BJ (cell line): Measurements from ENCODE around the gene PKN1. TPM values are rescaled to one million over a fixed set of nuclear protein-coding genes. Genes with fewer than 3 reads are reported as not detected.
A peak's percentile ranks its signal among the peaks of the same experiment; 100 is the strongest.

Experiments
- CTCF ChIA-PET: fragments of 350-600 bp; formaldehyde crosslinking; extraction: SDS; loops from one replicate; lab custom pipeline; 2021; ENCODE audit warnings: antibody characterized with exemption, inconsistent platforms; lab: Yijun Ruan, JAX
- POLR2A ChIA-PET: fragments of 300-600 bp; sonication (Branson Sonifier 250); formaldehyde crosslinking; extraction: SDS; loops from one replicate; lab custom pipeline; 2021; ENCODE audit warnings: antibody characterized with exemption; lab: Charles Lee
- DNase-seq: peaks from one replicate; pipeline ENCODE4 v3.0.0-alpha.2; 2011; ENCODE audit warnings: low read depth
- H3K27me3 ChIP-seq: 2 replicates; pipeline ENCODE4 v1.6.0; 2011; ENCODE audit warnings: low read length; ENCODE audit not compliant: control insufficient read depth, insufficient read depth
- H3K36me3 ChIP-seq: 2 replicates; pipeline ENCODE4 v1.5.1; 2011; ENCODE audit warnings: low read length; ENCODE audit not compliant: control insufficient read depth, insufficient read depth
- H3K4me3 ChIP-seq: 2 replicates; pipeline ENCODE4 v1.5.1; 2011; ENCODE audit warnings: low read depth, mild to moderate bottlenecking, control low read depth, low read length
- polyA plus RNA-seq: library from polyadenylated mRNA; depleted of rRNA; stranded (reverse); fragments of >200 nt; gene quantifications from 2 replicates; pipeline ENCODE4 v1.2.3, GENCODE V29; 2011; rRNA removed
- small RNA-seq: library from RNA; depleted of rRNA; stranded (forward); fragments of <200 nt; gene quantifications from one replicate; pipeline ENCODE3, GENCODE V24; 2012; ENCODE audit warnings: low replicate concordance, low read depth; ENCODE audit not compliant: insufficient read length
- TF ChIP-seq, protein P1 (sequence below): IDR thresholded peaks from 2 replicates; pipeline ENCODE4 v1.5.1; 2011; ENCODE audit warnings: low read depth, mild to moderate bottlenecking, control low read depth, inconsistent platforms, low read length, moderate library complexity; ENCODE audit not compliant: insufficient read depth

The PKN1 gene
- polyA plus RNA-seq, 1 experiment = 117 TPM

DNA sequence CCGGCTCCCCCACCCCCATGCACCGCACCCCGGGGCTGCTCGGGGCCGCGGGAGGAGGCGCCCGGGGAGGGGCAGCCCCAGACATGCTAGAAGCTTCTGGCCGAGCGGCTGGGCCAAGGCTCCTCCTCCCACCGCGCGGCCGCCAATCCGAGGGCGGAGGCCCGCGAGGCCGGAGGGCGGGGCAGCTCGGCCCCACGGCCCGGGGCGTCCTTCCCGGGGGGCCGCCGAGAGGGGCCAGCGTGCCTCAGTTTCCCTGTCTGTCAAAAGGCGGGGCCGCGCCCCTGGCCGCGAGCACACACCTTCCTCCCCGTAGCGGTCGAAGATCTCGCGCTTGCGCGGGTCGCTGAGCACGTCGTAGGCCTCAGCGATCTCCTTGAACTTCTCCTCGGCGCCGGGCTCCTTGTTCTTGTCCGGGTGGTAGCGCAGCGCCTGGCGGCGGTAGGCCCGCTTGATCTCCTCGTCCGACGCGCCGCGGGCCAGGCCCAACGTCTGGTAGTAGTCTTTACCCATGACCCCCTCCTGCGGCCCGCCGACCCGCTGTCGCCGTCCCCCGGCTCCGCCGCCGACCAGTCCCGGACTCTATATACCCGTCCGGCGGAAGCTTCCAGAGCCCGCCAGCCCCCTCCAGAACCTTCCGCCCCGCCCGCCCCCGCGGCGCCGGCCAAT lies 84.9 kb downstream of the PKN1 start, which contains the start of gene DNAJB1:
Gene DNAJB1 (minus strand): TSS at position 558 of the 666 bp plus-strand sequence. CDS start 48 bp downstream, at position 510.
- Histone ChIP-seq H3K4me3 (peak within 1 kb of the TSS; percentile 90), H3K27me3 (no peaks in the 10 kb centered on the region), H3K36me3 (peaks cover 13% of the 10 kb centered on the region)
- ChIA-PET CTCF (interaction anchor here (1.1 to 3.6 kb wide), 5 partner anchors 12 to 45 kb away, joined by 3 to 23 read pairs (median 3); no protein-coding TSS in a partner anchor), POLR2A (interaction anchor here (0.5 to 1.5 kb wide), 5 partner anchors 11 to 1601 kb away, joined by 3 to 6 read pairs (median 5); partner anchors contain the start of gene GIPC1)
- no peak for DNase-seq
- TF ChIP-seq, protein P1, sequence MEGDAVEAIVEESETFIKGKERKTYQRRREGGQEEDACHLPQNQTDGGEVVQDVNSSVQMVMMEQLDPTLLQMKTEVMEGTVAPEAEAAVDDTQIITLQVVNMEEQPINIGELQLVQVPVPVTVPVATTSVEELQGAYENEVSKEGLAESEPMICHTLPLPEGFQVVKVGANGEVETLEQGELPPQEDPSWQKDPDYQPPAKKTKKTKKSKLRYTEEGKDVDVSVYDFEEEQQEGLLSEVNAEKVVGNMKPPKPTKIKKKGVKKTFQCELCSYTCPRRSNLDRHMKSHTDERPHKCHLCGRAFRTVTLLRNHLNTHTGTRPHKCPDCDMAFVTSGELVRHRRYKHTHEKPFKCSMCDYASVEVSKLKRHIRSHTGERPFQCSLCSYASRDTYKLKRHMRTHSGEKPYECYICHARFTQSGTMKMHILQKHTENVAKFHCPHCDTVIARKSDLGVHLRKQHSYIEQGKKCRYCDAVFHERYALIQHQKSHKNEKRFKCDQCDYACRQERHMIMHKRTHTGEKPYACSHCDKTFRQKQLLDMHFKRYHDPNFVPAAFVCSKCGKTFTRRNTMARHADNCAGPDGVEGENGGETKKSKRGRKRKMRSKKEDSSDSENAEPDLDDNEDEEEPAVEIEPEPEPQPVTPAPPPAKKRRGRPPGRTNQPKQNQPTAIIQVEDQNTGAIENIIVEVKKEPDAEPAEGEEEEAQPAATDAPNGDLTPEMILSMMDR = no peak

DNA sequence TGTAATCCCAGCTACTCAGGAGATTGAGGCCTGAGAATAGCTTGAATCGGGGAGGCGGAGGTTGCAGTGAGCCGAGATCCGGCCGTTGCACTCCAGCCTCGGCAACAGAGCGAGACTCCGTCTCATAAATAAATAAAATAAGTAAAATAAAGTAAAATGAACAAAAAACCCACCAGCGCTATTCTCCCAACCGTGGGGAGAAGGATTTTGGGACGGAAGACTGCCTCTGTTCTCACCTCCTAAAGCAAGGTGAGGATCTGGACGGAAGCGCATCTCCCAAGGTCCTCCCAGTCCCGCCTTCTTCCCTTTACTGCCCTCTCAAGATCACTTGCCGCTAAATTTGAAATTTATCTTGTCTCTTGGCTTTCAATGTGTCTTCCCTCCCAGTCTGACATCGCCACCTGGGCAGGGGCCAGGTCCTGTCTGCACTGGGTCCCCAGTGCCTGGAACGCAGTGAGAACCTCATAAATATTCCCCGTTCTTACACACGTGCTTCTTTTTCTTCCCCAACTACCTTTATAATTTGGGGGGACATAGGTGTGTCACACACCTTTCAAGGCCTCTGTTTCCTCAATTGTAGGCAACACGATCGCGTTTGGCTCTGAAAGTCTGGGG lies 86.2 kb downstream of the PKN1 start:
- no peak overlapping the region for H3K4me3 ChIP-seq
- no peak for DNase-seq
- H3K36me3 ChIP-seq = peaks cover 11% of the 10 kb centered on the region
- CTCF ChIA-PET = interaction anchor here (1.6 to 3.6 kb wide), 2 partner anchors 14 to 38 kb away, joined by 3 to 23 read pairs; no protein-coding TSS in a partner anchor
- POLR2A ChIA-PET = no interaction called here
- TF ChIP-seq, protein P1 = no peak
- H3K27me3 ChIP-seq = no peaks in the 10 kb centered on the region

DNA sequence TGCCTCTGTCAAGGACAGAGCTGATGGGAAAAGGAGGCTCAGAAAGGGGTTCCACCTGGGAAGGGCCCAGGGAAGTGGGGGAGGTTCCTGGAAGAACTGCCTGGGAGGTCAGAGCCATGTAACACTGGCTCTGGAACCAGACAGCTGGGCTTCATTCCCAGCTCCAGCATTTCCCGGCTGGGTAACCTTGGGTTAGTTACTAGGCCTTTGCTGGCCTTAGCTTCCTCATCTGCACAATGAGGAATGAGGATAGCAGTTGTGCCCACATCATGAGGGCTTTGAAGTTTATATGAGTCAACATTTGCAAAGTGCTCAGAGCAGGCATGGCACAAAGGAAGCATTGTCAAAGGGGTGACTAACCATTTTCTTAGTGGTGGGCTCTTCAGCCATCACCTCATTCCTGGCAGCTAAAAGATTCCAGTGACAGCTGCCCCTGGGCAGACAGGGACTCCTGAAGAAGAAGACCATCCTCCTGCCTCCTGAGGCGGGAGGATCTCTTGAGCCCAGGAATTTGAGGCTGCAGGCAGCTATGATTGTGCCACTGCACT lies 86.8 kb downstream of the PKN1 start:
- Histone ChIP-seq H3K27me3 (no peaks in the 10 kb centered on the region), H3K4me3 (no peak overlapping the region), H3K36me3 (peaks cover 10% of the 10 kb centered on the region)
- ChIA-PET POLR2A (no interaction called here), CTCF (interaction anchor here (1.6 kb wide), 1 partner anchor 37 kb away, joined by 3 read pairs; no protein-coding TSS in a partner anchor)
- DNase-seq = no peak
- TF ChIP-seq, protein P1 = no peak

DNA sequence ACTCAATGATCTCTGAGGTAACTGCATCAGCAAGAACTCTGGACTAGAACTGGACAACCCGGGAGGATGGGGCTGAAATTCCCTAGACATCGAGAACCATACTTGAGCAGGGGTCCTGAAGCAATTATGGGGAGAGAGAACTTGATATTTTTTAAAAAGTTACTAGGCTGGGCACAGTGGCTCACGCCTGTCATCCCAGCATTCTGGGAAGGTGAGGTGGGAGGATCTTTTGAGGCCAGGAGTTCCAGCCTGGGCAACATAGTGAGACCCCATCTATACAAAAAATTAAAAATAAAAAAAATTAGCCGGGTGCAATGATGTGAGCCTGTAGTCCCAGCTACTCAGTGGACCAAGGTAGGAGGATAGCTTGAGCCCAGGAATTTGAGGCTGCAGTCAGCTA lies 87.4 kb downstream of the PKN1 start:
- ChIA-PET POLR2A (no interaction called here), CTCF (interaction anchor here (1.2 to 1.6 kb wide), 2 partner anchors 36 to 46 kb away, joined by 3 read pairs; partner anchors contain the start of gene PTGER1)
- no peak overlapping the region for H3K4me3 ChIP-seq
- peaks cover 6% of the 10 kb centered on the region; the same call in 1 of the 2 replicates for H3K36me3 ChIP-seq
- no peaks in the 10 kb centered on the region for H3K27me3 ChIP-seq
- no peak for DNase-seq
- TF ChIP-seq, protein P1 = no peak

Small RNAs within 50 kb of the gene (small RNA-seq; reads per million reads assigned to genes)
- gene SNRPGP15 = not detected

Other genes starting within 250 kb of the PKN1 start
- gene ADGRL1, start 227.1 kb upstream of the PKN1 start, polyA plus RNA-seq = 1.6 and 4.0 TPM in 2 replicates
- gene ADGRE5, start 51.9 kb upstream of the PKN1 start, polyA plus RNA-seq = 27.1 and 64.4 TPM in 2 replicates
- 37.9 and 64.0 TPM in 2 replicates for gene DDX39A, start 14.0 kb upstream of the PKN1 start, polyA plus RNA-seq
- gene PTGER1, start 42.0 kb downstream of the PKN1 start, polyA plus RNA-seq = 0.63 and 1.0 TPM in 2 replicates
- gene GIPC1, start 62.8 kb downstream of the PKN1 start, polyA plus RNA-seq = 92.3 and 119 TPM in 2 replicates
- 114 and 133 TPM in 2 replicates for gene DNAJB1, start 85.1 kb downstream of the PKN1 start, polyA plus RNA-seq
- gene TECR, start 96.3 kb downstream of the PKN1 start, polyA plus RNA-seq = 63.2 and 95.9 TPM in 2 replicates
- gene NDUFB7, start 138.8 kb downstream of the PKN1 start, polyA plus RNA-seq = 135 and 147 TPM in 2 replicates
- gene CLEC17A, start 149.8 kb downstream of the PKN1 start, polyA plus RNA-seq = not detected in 2 replicates
- gene ADGRE3, start 241.5 kb downstream of the PKN1 start, polyA plus RNA-seq = not detected in 2 replicates